DND-41 (cell line): ENCODE results near the gene AMPD1.

Experiments used
- CTCF ChIP-seq: IDR thresholded peaks from 2 replicates; pipeline ENCODE4 v1.5.1; 2012; ENCODE audit warnings: borderline replicate concordance, low read length, moderate library complexity, mild to moderate bottlenecking; ENCODE audit not compliant: poor library complexity, severe bottlenecking; ENCODE audit errors: extremely low read depth
- EZH2 ChIP-seq: IDR thresholded peaks from 3 replicates; pipeline ENCODE4 v1.6.1; 2012; ENCODE audit warnings: borderline replicate concordance, low read depth, mild to moderate bottlenecking, moderate library complexity, low read length, inconsistent platforms; ENCODE audit not compliant: severe bottlenecking

- no peak for TF ChIP-seq CTCF
- no peak for TF ChIP-seq EZH2
Measured at GRCh38 chr1:114671939-114672275, 23.4 kb downstream of the AMPD1 start.
